Ovary (tissue), 3 donors: ENCODE measurements around the gene CCBE1.

Source experiments
- EP300 ChIP-seq: sonication (generic); formaldehyde crosslinking; IDR thresholded peaks from one replicate; pipeline ENCODE4 v1.6.1; 2017; ENCODE audit warnings: antibody characterized with exemption
- TF ChIP-seq, protein P1 (sequence below), 3 donors: fragments of 450-650 bp in 2 of 3; fragments of 200-600 bp in 1 of 3; IDR thresholded peaks; one replicate each; pipeline versions ENCODE4 v1.5.1 to v1.8.0; 2016 to 2022; ENCODE audit warnings: antibody characterized with exemption in 3 of 3, mild to moderate bottlenecking in 1 of 3
- donor health status: DM: no; HTN: no; CAD: no.

DNA sequence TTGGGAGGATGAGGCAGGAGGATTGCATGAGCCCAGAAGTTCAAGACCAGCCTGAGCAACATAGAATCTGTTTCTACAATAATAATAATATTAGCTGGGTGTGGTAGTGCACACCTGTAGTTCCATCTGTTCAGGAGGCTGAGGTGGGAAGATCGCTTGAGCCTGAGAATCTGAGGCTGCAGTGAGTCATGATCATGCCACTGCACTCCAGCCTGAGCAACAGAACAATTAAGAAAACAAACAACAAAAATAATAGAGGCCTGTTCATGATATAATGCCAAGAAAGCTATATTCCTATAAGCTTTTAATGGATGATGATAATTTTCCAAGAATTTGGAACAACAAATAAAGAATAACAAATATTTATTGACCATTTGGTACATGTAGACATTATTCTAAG, 6.9 kb upstream of the CCBE1 start:
- TF ChIP-seq, protein P1, sequence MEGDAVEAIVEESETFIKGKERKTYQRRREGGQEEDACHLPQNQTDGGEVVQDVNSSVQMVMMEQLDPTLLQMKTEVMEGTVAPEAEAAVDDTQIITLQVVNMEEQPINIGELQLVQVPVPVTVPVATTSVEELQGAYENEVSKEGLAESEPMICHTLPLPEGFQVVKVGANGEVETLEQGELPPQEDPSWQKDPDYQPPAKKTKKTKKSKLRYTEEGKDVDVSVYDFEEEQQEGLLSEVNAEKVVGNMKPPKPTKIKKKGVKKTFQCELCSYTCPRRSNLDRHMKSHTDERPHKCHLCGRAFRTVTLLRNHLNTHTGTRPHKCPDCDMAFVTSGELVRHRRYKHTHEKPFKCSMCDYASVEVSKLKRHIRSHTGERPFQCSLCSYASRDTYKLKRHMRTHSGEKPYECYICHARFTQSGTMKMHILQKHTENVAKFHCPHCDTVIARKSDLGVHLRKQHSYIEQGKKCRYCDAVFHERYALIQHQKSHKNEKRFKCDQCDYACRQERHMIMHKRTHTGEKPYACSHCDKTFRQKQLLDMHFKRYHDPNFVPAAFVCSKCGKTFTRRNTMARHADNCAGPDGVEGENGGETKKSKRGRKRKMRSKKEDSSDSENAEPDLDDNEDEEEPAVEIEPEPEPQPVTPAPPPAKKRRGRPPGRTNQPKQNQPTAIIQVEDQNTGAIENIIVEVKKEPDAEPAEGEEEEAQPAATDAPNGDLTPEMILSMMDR (IDR thresholded peaks at IDR 0.05) = no peak
- TF ChIP-seq EP300 = no peak
